GM18951 (cell line): Measurements from ENCODE around the gene ABLIM2.

Source experiments
- POLR2A ChIP-seq: IDR thresholded peaks from 4 replicates; pipeline ENCODE4 v1.6.1; 2011; ENCODE audit warnings: mild to moderate bottlenecking; ENCODE audit not compliant: insufficient read length, insufficient read depth; ENCODE audit errors: extremely low read depth
- in situ Hi-C: fragments of 300-500 bp; cut with MboI; formaldehyde crosslinking; loops from one replicate; pipeline ENCODE4 v1.12.0; 2022; ENCODE audit warnings: low sequenced_read_pairs, mixed read lengths, inconsistent platforms; ENCODE audit not compliant: unreplicated experiment

ABLIM2 gene

DNA sequence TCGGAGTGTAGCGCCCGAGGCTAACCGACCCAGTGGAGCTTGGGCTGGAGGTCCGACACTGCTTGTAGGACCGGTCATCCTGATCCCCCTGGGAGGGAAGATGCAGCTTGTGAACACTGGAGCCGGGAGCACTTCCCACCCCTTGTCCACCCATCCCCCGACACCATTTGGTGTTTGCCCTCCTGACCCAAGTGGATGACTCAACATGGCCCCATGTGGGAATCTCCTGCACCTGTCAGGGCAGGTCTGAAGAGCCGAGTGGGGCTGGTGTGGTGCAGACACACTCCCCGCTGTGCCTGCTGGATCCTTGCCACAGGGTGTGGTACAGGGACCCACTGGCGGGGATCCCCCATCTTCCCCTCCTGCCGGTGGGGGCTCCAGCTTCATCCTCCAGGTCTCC, 128.9 kb downstream of the ABLIM2 start:
- no peak for TF ChIP-seq POLR2A
- in situ Hi-C loops: no loop called here

DNA sequence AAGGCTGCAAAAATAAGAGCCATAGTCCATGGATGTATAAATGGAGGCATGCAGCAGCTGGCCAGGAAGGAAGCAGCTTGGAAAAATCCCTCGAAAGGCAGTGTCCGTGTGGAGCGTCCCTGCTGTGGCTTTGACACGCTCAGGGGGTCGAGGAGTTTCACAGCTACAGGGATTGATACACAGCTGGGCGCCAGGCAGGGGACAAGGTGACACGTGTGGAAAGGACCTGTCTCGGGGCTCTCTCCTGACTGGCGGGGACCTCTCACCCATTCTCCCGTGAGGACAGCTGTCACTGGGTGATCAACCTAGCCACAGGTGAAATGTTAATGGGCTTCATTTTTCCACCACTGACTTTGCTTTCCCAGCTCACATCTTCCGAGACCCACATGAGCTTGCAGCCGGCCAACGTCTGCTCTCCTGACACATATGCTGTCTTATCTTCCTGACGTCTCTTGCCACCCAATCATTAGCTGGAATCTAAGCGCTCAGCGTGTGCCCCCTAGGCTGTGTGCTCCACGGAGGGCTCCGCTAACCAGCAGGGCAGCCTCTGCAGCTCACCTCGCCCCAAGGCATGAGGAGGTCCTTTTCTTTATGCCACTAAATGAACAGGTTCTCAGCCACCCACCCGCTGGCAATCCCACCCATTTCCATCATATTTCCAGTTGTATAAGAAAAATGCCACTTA, 129.6 kb downstream of the ABLIM2 start:
- no peak for TF ChIP-seq POLR2A
- in situ Hi-C loops: no loop called here

DNA sequence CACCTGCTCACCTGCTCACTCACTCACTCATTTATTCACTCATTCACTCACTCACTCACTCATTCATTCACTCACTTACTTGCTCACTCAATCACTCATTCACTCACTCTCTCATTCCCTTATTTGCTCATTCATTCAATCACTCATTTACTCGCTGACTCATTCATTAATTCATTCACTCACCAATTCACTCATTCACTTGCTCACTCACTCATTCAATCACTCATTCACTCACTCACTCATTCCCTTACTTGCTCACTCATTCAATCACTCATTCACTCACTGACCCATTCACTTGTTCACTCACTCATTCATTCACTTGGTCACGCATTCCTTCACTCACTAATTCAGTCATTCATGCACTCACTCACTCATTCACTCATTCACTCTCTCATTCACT, 130.2 kb downstream of the ABLIM2 start:
- in situ Hi-C loops: no loop called here
- no peak for TF ChIP-seq POLR2A

DNA sequence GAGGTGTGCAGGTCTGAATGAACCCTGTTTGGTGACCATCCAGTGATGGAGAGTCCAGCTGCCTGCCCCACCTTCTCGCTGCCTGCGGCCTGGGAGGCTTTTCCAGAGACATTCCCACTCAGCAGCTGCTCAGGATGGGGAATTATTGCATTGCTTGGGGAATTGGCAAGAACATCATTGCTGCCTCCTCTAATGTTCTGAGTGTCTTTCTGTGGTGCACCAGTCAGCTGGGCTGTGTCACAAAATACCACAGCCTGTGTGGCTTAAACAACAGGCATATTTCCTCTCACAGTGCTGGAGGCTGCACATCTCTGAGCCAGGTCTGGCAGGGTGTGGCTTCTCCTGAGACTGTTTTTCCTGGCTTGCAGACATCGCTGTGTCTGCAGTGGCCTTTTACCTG, 132.2 kb downstream of the ABLIM2 start:
- TF ChIP-seq POLR2A: no peak
- in situ Hi-C loops: no loop called here

GRCh38 chr4:8025668-8026067, 132.9 kb downstream of the ABLIM2 start:
- no peak for TF ChIP-seq POLR2A
- in situ Hi-C loops: no loop called here

- in situ Hi-C loops: no loop called here
- no peak for TF ChIP-seq POLR2A
Measured at GRCh38 chr4:8024073-8024786, 134.4 kb downstream of the ABLIM2 start.

DNA sequence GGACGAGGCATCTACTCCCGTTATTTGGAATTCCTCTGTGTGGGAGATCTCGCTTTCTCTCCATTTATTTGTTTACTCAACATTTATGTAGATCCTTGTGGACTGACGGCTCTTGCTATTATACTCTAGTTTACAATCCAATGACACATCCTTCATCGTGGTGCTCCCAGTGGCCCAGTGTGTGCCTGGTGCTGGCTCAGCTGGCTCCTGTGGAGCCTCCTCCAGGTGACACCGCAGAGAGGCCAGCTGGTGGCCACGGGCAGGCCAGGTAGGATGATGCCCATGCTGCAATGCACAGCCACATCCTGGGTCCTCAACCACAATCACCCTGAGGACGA, 134.9 kb downstream of the ABLIM2 start:
- TF ChIP-seq POLR2A: no peak
- in situ Hi-C loops: no loop called here

GRCh38 chr4:8022767-8023695, 135.6 kb downstream of the ABLIM2 start:
- in situ Hi-C loops: no loop called here
- TF ChIP-seq POLR2A: no peak

GRCh38 chr4:8021796-8022195, 136.8 kb downstream of the ABLIM2 start:
- no peak for TF ChIP-seq POLR2A
- in situ Hi-C loops: no loop called here

- no peak for TF ChIP-seq POLR2A
- in situ Hi-C loops: no loop called here
Measured at GRCh38 chr4:8019396-8020365, 138.9 kb downstream of the ABLIM2 start.

GRCh38 chr4:8016527-8016926, 142.1 kb downstream of the ABLIM2 start:
- TF ChIP-seq POLR2A: no peak
- in situ Hi-C loops: no loop called here

- TF ChIP-seq POLR2A: no peak
- in situ Hi-C loops: no loop called here
Measured at GRCh38 chr4:8015512-8015911, 143.1 kb downstream of the ABLIM2 start.
